Measurements from ENCODE around the gene RFXAP.
A peak's percentile ranks its signal among the peaks of the same experiment; 100 is the strongest.

RFXAP gene

DNA sequence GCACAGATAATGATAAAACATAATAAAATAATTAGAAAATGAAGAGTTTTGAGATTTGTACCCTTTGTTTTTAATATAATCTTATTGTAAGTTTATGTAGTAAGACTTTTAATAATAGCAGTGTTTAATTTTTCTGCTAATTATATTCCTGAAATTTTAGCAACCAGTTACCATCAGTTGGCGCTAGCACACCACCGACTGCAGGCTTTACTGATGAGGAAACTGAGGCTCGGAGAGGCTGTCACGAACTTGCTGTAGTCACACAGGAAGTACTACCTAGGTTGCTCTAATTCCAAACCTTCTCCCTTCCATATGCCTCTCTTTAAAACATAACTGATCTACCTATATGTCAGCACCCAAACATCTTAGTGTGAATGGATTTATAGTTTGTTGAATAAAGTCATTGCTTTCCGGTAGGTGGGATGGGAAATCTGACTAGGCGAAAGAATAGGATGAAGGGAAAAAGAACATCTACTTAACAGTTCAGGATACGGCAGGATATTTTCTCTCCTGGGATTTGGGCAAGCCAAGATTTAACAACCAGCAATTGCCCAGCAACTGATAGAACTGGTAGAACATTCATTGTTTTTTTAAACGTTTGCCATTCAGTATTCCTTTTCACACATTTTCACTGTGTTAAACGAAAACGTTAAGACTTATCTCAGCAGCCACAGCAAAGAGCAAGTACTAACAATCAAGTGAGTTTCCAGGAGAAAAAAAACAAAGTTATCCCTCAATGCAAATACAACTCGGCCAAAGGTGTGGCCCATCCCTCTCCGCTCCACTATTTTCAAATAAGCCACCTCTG lies 822 bp upstream of the RFXAP start:
- DNase-seq (ENCODE audit: low spot score), result no peak

DNA sequence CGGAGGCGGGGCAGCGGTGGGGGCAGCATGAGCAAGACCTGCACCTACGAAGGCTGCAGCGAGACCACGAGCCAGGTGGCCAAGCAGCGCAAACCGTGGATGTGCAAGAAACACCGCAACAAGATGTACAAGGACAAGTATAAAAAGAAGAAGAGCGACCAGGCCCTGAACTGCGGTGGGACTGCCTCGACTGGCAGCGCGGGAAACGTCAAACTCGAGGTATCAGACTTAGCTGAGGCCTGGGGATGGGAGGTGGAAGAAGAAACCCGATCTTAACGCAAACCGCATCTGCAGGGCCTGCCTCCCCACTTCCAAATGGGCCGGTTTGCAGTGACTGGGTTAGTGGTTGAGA lies 693 bp downstream of the RFXAP start:
- peak; percentile 8 for DNase-seq (ENCODE audit: low spot score)

DNA sequence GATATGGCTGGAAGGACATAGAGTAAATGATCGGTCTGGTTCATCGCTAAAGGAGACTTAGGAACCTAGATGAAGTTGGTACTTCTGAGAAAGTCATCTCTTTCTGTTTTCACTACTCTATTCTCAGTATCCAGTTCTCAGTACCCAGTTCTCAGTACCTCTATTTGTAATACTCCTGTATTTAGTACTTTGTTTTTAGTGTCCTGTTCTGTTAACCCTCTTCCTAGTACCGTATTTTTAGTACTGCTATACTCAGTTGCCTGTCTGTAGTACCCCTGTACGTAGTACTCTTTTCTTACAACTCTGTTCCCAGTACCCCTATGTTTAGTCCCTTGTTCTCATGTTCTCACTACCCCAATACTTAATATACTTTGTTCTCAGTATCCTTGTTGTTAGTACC lies 1.2 kb downstream of the RFXAP start:
- no peak for DNase-seq (ENCODE audit: low spot score)

DNA sequence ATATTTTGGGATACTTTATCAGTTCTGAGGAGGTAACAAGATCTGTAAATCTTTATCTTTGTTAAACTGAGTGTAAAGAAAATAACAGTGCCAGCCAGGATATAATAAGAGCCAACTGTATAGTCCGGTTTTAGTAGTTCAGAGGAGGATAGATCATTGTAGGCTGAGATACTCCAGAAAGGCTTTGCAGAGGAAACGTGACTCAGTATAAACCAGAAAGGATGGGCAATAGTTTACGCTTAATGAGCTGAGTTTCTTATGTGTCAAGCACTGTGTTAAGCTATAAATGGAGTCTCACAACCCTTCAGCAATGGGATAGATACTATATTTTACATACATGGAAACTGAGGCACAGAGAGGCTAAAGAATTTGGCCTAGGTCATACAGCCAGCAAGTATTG lies 3.8 kb downstream of the RFXAP start:
- DNase-seq (ENCODE audit: low spot score), result no peak

DNA sequence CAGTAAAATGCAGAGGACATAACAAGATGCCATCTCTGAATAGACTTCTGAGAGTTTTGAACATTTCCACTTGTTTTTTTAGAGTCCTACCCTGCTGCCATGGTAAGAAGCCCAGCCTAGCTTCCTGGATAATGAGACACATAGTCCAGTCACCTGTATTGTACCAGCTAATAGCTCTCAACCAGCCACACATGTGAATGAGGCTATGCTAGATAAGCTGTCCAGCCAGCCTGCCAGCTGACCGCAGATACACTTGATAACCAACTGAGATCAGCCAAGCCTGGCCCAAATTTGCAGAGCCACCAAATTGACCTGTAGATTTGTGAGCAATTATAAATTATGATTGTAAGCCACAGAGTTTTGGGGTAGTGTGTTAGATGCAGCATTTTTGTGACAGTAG lies 10.7 kb downstream of the RFXAP start:
- no peak for DNase-seq (ENCODE audit: low spot score)

DNA sequence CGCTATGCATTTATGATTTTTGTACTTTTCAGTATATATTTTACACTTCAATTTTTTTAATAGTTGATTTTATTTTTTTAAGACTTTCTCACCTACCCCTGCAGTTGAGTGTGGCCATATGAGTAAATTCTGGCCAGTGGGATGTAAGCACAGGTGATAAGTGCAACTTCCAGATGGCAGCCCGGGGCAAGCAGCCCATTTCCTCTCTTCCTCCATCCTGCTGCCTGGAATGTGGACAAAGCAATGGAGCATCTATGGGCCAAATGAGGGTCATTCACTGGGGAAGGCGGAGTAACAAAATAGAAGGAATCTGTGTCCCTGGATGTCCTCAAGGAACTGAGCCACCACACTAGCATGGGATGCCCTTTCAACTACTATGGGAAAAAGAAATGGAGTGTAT lies 12.3 kb downstream of the RFXAP start:
- DNase-seq (ENCODE audit: low spot score), result no peak

DNA sequence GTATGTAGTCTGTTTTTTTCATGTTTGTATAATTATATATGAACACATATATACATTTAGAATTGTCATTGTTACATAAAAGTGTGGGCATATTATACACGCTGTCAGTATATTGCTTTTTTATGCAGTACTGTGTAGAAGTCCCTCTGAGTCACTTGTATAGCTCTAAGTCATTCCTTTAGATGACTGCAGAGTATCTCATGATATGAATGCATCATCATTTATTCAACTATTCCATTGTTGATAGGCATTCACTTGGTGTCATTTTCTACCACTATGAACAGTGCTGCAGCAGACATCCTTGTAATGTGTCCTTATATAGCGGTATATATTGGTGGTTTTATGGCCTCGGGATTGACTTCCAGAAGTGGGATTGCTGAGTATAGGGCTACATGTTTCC lies 15.3 kb downstream of the RFXAP start:
- DNase-seq (ENCODE audit: low spot score), result no peak

DNA sequence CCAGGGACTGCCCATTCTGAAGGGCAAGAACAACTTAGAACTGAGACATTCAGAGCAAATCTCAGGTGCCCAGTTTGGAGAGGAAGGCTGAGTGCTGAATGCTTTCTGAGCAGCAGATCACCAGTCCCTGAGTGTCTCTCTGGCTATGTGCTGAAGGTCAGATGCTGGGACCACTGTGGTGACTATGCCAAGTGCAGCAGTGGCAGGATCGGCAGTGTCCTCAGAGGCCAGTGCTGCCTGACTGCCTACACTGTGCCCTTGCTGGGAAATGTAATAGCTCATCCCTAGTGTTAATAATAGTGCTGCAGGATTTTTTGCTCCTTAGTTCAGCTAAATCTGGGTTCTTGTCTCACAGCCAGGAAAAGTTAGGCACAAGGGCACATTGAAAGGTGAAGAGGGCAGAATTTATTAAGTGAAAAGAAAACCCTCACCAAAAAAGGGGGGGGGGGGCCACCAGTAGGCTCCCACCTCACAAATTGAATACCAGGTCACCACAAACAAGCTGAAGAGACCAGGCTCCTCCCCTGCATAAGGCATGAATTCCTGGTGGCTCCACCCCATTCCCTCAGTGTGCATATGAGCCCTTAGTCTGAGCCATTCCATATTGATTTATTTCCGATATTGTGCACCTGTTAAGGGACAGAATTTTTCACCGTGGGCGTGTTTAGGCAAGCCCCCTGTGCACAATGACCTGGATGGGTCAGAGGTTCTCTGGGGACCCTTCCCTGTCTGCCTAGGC lies 18.5 kb downstream of the RFXAP start:
- no peak for DNase-seq (ENCODE audit: low spot score)

DNA sequence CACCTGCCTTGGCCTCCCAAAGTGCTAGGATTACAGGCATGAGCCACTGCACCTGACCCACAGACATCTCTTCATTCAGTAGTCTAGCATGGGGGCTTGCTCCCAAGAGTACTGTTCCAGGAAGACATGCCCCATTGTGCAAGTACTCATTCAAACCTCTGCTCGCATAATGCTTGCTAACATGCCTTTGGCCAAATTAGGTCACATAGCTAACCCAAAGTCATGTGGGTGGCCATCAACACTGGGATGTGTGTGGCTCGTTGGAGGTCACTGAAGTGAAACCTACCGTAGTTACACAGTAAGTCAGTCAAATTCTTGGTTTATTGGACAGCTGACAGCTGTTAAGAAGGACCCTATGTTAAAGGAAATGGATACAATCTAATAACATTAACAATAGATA lies 20.3 kb downstream of the RFXAP start:
- no peak for DNase-seq (ENCODE audit: low spot score)

DNA sequence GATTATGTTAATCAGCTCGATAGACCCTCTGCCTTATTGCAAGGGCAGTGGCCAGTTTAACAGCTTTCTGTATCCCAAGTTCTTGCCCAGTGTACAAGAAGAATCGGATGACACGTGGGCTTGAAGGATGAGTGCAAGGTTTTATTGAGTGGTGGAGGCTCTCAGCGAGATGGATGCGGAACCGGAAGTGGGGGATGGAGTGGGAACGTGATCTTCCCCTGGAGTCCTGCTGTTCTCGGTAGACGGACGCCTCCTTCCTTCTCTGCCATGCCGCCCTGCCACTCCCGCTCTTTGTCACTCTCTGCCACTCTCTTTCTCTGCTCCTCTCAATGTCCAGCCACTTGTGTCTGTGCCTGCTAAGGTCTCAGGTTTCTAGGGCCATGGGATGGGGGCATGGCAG lies 21.0 kb downstream of the RFXAP start:
- DNase-seq (ENCODE audit: low spot score), result no peak

DNA sequence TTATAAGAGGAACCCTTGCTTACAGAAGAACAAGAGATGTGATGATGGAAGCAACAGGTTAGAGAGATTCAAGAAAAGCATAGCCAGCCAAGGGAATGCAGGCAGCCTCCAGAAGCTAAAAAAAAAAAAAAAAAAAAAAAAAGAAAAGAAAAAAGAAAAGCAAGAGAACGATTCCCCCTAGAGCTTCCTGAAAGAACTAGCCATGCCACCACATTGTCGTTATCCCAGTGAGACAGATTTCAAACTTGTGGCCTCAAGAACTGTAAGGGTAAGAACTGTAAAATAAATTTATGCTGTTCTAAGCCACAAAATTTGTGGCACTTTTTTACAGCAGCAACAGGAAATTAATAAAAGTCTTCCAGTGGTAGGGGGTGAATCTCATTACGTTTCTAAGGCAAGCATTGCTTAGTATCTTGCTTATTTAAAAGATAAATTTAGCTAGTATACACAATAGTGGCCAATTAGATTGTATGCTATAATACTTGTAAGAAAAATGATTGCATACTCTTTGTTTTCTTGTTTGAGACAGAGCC lies 21.8 kb downstream of the RFXAP start:
- no peak for DNase-seq (ENCODE audit: low spot score)

DNA sequence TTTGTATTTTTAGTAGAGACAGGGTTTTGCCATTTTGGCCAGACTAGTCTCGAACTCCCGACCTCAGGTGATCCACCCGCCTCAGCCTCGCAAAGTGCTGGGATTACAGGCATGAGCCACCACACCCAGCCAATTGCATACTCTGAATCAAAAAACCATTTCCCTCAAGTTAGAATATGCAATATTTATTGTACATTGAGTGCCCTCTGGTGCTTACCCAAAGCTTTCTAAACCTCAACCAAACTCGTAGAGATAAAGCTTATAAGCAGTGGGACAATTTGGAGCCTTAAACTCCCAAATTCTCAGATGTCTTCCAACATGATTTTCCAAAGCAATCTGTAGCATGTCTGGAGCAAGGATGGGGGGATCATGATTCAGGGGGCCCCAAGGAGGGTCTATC lies 22.4 kb downstream of the RFXAP start:
- DNase-seq (ENCODE audit: low spot score), result no peak

DNA sequence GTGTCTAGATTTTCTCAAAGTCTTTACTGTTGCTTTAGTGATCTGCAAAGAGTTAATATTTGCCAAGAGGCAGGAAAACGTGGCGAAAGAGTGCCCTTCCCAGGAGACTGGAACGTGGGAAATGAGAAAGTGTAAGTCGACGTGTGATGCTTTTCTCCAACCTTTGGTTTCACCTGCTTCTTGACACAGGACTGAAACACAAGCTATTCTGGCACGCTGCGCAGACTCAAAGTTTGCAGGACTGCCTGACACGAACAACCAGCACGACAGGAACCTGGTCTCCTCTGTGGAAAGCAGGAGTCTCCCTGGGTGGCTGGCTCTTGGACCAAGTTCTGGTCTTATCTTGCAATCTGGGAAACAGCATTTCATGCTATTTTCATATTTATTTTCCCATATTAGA lies 28.6 kb downstream of the RFXAP start:
- DNase-seq (ENCODE audit: low spot score), result no peak

DNA sequence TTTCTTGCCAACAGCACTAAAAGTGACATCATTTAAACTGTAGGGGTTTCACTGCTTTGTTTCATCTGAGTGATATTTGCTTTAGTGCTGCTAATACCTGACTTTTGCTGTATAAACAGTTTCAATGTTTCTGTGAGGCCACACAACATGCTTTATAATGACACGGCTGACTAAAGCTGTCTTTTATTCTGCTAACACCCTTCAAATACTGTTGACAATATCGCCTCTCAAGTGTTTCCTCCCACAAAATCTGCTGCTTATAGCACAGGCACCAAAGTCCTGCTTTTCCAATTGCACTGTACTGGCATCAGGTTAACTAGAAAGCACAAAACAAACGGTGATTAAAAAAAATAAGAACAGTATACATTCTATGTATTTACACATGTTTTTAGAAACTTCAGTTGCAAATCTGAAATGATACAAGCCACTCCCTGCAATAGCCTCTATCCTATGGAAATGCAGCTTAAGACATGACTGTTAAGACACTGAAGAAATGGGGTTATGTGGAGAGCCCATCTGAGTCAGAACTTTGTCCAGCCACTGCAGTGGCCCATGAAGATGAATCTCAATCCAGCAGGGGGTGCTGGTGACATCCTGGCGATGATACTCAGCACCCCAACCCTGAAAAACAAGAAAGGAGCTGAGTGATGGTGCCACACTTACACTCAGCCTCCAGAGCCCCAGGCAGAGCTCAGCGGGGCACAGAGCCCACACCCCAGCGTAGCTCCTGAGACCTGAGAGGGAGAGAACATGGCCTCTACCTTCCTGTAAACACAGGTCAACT lies 29.4 kb downstream of the RFXAP start:
- DNase-seq (ENCODE audit: low spot score), result no peak

DNA sequence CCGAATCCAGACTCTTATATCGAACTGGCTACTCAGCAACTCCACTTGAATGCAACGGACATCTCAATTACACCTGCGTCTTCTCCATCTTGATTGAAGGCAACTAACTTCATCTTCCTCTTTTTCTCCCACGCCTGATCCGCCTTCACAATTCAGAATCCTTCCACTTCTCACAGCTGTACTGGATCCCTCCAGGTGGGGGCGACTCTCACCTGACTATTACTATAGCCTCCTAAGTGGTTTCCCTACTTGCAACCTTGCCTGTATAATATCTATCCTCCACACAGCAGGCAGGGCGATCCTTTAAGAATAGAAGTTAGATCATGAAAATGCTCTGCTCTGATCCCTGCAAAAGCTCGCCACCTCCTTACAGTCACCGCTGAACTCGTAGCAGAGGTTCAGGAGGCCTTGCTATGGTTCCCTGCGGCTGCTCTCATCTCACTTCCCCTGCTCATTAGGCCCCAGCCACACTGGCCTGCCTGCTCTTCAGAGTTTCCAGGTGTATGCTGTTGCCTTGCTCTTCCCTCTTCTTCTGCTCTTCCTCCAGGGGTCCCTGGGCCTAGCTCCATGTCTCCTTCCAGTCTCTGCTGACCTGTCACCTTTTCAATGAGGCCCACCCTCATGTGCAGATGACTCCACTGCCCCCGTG lies 31.9 kb downstream of the RFXAP start:
- DNase-seq (ENCODE audit: low spot score), result no peak

DNA sequence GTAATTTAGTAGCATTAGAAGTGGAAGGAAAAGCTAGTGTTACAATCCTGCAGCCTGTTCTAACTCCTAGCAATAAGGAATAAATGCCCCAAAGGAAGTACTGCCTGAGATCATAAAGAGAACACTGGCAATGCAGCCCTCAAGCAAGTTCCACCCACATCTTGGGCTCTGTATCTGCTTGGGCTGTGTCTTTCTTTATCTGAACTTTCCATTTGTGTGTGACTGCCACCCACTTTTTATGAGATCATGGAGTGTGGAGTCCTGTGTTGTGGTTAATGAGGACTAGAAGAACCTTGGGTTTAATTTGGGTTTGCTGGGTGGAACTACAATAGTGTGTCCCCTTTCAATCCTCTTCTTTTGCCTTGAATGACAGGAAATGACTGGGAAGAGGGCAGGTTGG lies 38.2 kb downstream of the RFXAP start:
- DNase-seq (ENCODE audit: low spot score), result no peak

DNA sequence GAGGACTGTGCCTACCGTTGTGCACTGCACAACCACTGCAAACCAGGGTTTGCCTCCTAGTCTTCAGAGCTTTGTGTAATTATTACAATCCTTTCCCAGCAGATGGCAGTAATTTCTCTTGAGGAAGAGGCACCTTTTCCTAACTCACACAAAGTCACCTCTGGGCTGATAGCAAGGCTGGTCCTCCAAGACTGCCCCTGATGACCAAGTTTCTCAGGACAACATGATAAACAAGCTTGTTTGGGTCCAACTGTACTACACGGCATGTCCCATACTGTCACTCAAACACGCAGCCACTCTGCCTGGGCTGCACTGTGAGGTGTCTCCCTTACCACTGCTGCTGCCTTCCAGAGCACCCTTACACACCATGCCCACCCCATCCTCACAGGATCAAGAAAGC lies 39.3 kb downstream of the RFXAP start:
- DNase-seq (ENCODE audit: low spot score), result no peak

DNA sequence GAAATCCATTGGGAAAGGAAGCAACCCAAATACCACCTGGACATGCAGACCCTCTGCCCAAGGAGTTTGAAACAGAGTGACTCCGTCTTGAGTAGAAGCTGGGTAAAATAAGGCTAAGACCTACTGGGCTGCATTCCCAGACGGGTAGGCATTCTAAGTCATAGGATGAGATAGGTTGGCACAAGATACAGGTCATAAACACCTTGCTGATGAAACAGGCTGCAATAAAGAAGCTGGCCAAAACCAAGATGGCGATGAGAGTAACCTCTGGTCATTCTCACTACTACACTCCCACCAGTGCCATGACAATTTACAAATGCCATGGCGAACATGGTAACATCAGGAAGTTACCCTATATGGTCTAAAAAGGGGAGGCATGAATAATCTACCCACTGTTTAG lies 40.2 kb downstream of the RFXAP start:
- DNase-seq (ENCODE audit: low spot score), result no peak

DNA sequence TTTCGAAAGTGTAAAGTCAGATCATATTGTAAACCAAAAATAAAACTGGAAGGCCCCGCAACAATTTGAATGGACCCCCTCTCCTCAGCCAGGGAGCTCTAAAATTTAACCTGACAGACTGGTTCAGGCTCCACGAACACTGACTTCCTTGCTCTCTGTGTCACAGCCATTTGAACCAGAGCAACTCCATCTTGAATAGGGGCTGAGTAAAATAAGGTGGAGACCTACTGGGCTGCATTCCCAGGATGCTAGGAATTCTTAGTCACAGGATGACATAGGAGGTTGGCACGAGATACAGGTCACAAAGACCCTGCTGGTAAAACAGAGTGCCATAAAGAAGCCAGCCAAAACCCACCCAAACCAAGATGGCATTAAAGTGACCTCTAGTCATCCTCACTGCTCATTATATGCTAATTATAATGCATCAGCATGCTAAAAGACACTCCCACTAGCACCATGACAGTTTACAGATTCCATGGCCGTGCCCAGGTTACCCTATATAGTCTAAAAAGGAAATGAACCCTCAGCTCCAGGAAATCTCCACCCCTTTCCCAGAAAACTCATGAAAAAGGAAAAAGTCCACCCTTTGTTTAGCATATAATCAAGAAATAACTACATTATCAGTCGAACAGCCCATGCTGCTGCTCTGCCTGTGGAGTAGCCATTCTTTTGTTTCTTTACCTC lies 43.1 kb downstream of the RFXAP start:
- DNase-seq (ENCODE audit: low spot score), result no peak

DNA sequence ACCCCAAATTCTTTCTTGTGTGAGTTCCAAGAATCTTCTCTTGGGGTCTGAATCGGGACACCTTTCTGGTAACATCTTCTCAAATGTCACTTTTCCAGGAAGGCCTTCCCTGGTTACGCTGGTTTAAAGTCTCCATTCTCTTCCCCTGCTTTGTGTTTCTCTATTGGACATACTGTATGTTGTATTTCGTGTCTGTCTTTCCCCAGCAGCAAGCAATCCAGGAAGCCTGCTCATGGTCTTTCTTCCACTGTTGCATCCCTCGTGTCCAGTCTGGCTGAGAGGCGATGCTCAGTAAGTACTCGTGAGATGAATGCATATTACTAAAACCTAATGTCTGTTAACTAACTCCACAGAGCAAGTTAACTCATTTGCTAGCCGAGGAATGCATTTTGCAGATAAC lies 43.7 kb downstream of the RFXAP start:
- DNase-seq (ENCODE audit: low spot score), result no peak

DNA sequence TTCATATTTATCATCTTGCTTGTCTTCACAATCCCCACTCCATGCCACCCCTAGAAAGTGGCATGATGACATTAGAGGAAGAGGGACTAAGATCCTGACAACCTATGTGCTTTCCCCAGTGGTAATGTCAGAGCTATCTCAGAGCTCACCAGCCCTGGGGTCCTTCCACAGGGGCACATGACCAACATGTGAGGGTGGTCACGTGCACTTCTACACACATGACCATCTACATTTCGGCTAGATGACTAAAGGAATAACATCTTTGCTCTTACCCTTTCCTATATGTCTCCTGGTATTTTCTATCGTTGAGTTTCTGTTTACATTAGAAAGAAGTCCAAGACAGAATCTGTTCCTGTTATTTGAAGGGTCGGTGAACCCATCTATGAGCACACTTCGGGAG lies 46.2 kb downstream of the RFXAP start:
- no peak for DNase-seq (ENCODE audit: low spot score)

DNA sequence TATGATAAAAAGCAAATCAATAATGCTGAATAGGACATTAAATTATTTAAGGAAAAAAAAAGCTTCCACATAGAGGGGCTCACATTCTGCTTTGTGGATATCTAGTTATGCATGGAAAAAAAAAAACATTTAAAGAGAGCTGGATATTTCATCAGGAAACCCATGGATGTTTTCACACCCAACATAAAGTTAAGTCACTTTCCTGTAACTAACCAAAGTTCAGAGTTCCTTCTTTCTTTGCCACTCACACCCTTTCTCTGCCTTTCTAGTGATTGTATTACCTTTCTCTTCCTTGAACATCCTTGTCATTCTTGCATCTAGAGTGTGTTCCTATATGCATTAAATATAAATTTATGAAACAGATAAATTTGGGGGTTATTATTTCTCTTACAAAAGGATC lies 47.2 kb downstream of the RFXAP start:
- DNase-seq (ENCODE audit: low spot score), result no peak

Measured in CD4-positive, alpha-beta T cell treated with Interleukin-6 at 100 ng/mL for 8 hours (primary cell).